Neutrophil (primary cell): ENCODE measurements around the gene RPL39L.

Source experiments
- H3K27ac ChIP-seq: fragments of 200-600 bp; sonication (generic); 2 replicates; pipeline ENCODE4 v1.5.1; 2016; ENCODE audit warnings: mild to moderate bottlenecking, moderate library complexity
- H3K27me3 ChIP-seq: fragments of 200-600 bp; sonication (generic); 2 replicates; pipeline ENCODE4 v1.6.0; 2016; ENCODE audit warnings: mild to moderate bottlenecking
- H3K36me3 ChIP-seq: fragments of 200-600 bp; sonication (generic); 2 replicates; pipeline ENCODE4 v1.5.1; 2017
- H3K4me1 ChIP-seq, 2 experiments: fragments of 200-600 bp in 1 of 2; sonication (generic) in 1 of 2; 1 replicate in 1 of 2; 2 replicates in 1 of 2; pipeline versions ENCODE4 v1.5.1 to v1.6.1; 2013 to 2016; ENCODE audit warnings: low read depth in 1 of 2, low read length in 1 of 2, mild to moderate bottlenecking in 1 of 2, moderate library complexity in 1 of 2; ENCODE audit not compliant: control insufficient read depth in 1 of 2, insufficient read depth in 1 of 2
- H3K4me3 ChIP-seq, 2 experiments: fragments of 200-600 bp in 1 of 2; sonication (generic) in 1 of 2; 1 replicate in 1 of 2; 2 replicates in 1 of 2; pipeline ENCODE4 v1.5.1; 2013 to 2016; ENCODE audit warnings: low read depth in 1 of 2, low read length in 1 of 2, mild to moderate bottlenecking in 1 of 2, moderate library complexity in 1 of 2
- H3K9me3 ChIP-seq: fragments of 200-600 bp; sonication (generic); 2 replicates; pipeline ENCODE4 v1.5.1; 2016
- TF ChIP-seq, protein P1 (sequence below): fragments of 200-600 bp; sonication (generic); IDR thresholded peaks from 2 replicates; pipeline ENCODE4 v1.5.1; 2016; ENCODE audit warnings: antibody characterized with exemption

The RPL39L gene

DNA sequence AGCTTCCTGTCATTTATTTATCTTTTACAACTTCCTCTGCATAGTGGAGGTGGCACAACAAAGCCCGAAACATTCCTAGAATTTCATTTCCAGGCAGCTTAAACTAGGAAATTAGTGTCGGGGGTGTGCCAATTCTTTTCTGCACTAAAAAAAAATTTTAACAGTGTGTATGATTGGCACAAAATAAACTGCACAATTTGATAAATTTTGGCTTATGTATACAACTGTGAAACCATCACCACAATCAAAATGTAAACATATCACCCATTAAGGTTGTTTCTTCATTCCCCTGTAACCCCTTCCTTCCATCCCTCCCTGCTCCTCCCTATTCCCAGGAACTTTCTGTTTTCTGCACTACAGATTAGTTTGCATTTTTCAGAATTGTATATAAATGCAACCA, 54.7 kb downstream of the RPL39L start:
- TF ChIP-seq, protein P1, sequence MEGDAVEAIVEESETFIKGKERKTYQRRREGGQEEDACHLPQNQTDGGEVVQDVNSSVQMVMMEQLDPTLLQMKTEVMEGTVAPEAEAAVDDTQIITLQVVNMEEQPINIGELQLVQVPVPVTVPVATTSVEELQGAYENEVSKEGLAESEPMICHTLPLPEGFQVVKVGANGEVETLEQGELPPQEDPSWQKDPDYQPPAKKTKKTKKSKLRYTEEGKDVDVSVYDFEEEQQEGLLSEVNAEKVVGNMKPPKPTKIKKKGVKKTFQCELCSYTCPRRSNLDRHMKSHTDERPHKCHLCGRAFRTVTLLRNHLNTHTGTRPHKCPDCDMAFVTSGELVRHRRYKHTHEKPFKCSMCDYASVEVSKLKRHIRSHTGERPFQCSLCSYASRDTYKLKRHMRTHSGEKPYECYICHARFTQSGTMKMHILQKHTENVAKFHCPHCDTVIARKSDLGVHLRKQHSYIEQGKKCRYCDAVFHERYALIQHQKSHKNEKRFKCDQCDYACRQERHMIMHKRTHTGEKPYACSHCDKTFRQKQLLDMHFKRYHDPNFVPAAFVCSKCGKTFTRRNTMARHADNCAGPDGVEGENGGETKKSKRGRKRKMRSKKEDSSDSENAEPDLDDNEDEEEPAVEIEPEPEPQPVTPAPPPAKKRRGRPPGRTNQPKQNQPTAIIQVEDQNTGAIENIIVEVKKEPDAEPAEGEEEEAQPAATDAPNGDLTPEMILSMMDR, result no peak
- Histone ChIP-seq H3K9me3 (peaks cover 4% of the 10 kb centered on the region), H3K36me3 (peaks cover 1% of the 10 kb centered on the region), H3K4me3 (no peak overlapping the region), H3K27ac (no peak overlapping the region), H3K27me3 (no peaks in the 10 kb centered on the region), H3K4me1 (no peaks in the 10 kb centered on the region)

DNA sequence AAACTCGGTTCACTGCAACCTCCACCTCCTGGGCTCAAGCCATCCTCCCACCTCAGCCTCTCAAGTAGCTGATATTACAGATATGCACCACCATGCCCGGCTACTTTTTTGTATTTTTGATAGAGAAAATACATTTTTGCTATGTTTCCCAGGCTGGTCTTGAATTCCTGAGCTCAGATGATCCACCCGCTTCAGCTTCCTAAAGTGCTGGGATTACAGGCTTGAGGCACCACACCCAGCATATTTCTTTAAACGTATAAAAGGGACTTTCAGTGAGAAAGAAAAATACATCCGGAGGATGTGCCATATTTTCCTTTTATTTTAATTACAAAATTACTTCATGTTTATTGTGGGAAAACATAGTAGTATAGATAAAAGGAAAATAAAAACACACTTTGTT, 55.2 kb downstream of the RPL39L start:
- TF ChIP-seq, protein P1, result no peak
- Histone ChIP-seq H3K4me1 (no peaks in the 10 kb centered on the region), H3K4me3 (no peak overlapping the region), H3K36me3 (peaks cover 6% of the 10 kb centered on the region), H3K27me3 (no peaks in the 10 kb centered on the region), H3K27ac (no peak overlapping the region), H3K9me3 (peaks cover 4% of the 10 kb centered on the region)

DNA sequence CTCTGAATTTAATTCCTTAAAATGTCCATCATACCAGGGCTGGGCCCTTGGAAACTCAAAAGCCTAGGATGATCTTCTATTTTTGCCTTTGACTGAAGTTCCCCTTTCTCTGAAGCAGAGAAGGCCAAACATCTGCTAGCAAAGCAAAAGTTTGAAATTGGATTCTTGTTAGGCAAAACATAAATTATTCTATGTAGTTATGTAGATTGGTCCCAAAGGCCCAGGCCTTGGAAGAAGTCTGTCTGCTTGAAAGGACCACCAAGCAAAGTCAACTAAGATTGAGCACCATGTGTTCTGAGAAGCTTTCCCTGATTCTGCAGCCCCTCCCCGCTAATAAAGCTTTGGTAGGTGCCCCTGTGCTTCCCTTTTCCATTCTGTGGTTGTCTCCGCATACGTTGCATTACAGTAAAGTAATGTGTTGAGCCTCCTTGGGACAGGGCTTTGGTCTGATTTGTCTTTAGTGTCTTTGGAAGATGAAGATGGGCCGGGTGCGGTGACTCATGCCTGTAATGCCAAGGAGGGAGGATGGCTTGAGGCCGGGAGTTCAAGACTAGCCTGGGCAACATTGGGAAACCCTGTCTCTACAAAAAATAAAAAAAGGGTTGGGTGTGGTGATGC, 56.4 kb downstream of the RPL39L start:
- TF ChIP-seq, protein P1, result no peak
- peaks cover 4% of the 10 kb centered on the region for H3K9me3 ChIP-seq
- H3K27me3 ChIP-seq, result no peaks in the 10 kb centered on the region
- peaks cover 18% of the 10 kb centered on the region for H3K36me3 ChIP-seq
- no peak overlapping the region for H3K4me3 ChIP-seq
- H3K27ac ChIP-seq, result no peak overlapping the region
- no peaks in the 10 kb centered on the region for H3K4me1 ChIP-seq

DNA sequence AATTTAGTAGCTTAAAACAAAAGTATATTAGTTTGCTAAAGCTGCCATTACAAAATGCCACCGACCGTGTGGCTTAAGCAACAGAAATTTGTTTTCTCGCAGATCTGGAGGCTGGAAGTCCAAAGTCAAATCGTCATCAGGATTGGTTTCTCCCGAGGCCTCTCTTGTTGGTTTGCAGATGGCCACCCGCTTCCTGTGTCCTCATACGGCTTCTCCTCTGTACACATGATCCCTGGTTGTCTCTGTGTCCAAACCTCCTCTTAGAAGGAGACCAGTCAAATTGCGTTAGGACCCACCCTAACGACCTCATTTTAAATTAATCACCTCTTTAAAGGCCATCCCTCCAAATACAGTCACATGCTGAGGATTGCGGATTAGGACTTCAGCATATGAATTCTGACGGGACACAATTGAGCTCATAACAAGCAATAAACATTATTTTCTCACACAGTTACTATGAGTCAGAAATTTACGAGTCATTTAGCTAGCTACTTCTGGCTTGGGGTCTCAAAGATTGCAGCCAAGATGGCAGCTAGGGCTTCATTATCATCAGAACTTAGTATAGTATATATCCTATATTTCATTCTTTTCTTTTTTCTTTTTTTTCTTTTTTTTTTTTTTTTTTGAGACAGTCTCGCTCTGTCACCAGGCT, 58.4 kb downstream of the RPL39L start:
- H3K4me1 ChIP-seq, result no peaks in the 10 kb centered on the region
- H3K27ac ChIP-seq, result no peak overlapping the region
- H3K36me3 ChIP-seq, result peaks cover 38% of the 10 kb centered on the region
- H3K4me3 ChIP-seq, result no peak overlapping the region
- TF ChIP-seq, protein P1, result no peak
- H3K27me3 ChIP-seq, result no peaks in the 10 kb centered on the region
- H3K9me3 ChIP-seq, result no peaks in the 10 kb centered on the region

DNA sequence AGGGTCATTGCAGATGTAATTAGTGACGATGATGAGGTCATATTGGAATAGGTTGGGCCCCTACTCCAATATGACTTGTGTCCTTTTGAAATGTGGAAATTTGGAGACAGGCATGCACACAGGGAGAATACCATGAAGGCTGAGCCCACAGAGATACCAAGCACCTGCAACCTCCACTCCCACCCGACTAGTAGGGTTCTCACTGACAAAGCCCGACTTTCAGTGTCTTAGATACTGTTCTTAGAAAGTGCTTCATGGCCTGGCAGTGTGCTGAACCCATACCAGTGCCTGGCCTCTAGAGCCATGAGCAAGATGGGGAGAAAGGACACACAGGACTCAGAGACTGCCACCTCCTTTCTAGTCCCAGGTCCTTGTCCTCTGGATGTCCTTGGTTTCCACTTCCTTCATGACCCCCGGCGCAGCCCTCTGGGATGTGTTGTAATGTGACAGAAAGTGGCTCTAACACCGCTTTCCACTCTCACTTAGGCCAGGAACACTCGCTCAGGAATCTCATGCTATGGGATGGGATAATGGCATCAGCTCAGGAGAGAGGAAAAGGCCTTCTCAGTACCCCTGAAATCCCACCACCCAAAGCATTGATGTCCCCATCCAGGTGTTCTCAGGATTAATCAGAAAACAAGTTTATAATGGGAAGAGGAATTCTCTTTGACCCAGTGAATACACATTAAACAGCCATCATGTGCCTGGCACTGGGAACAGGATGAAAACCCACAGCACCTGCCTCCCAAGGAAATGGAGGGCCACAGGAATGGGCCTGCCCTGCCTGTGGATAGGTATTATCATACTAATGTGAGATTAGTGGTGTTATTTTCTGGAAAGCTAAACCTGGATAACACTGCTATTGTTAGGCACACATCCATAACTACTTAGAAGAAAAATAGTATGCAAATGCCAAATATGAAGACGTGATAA, 59.9 kb downstream of the RPL39L start:
- no peaks in the 10 kb centered on the region for H3K4me1 ChIP-seq
- H3K27me3 ChIP-seq, result no peaks in the 10 kb centered on the region
- TF ChIP-seq, protein P1, result no peak
- peaks cover 53% of the 10 kb centered on the region for H3K36me3 ChIP-seq
- H3K9me3 ChIP-seq, result no peaks in the 10 kb centered on the region
- H3K4me3 ChIP-seq, result no peak overlapping the region
- no peak overlapping the region for H3K27ac ChIP-seq
